ENCODE measurements around the gene LDLRAP1.
"Not testable (repeated sequence)": the region's sequence is repeated elsewhere in the genome, so short reads cannot be mapped to it uniquely, and the experiment has no call there.

LDLRAP1 gene

DNA sequence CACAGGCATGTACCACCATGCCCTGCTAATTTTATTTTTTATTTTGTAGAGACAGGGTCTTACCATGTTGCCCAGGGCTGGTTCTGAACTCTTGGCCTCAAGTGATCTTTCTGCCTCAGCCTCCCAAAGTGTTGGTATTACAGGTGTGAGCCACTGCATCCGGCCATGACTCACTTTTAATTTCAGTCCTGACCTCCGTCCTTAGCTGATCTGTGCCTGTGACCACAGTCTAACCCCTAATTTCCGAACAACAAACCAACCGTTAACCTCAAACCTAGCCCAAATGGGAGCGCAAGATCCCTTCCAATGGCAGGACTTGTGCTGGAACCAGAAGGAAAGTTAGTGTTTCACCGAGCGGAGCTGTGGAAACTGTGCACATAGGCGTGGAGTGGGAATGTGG lies 43.9 kb downstream of the LDLRAP1 start:
- Histone ChIP-seq H3K36me3 (replicated peaks; ENCODE audit: low read depth, low read length) (no peaks in the 10 kb centered on the region), H4K20me1 (ENCODE audit: insufficient read depth, low read length) (no peaks in the 10 kb centered on the region), H3K4me2 (ENCODE audit: low read length) (no peak overlapping the region), H3K27me3 (ENCODE audit: low read depth, low read length) (no peaks in the 10 kb centered on the region), H3K9ac (ENCODE audit: low read length) (no peak overlapping the region), H3K9me3 (ENCODE audit: insufficient read depth, low read length) (no peaks in the 10 kb centered on the region), H3K4me1 (ENCODE audit: low read length) (no peaks in the 10 kb centered on the region), H3K4me3 (ENCODE audit: low read length) (no peak overlapping the region), H3K79me2 (ENCODE audit: low read length) (no peaks in the 10 kb centered on the region), H2AFZ (ENCODE audit: low read depth, low read length) (no peak overlapping the region), H3K27ac (ENCODE audit: low read length) (no peak overlapping the region)
- no peak for TF ChIP-seq EZH2phosphoT487 (IDR thresholded peaks at IDR 0.05; ENCODE audit: low read depth)
- TF ChIP-seq, protein P1, sequence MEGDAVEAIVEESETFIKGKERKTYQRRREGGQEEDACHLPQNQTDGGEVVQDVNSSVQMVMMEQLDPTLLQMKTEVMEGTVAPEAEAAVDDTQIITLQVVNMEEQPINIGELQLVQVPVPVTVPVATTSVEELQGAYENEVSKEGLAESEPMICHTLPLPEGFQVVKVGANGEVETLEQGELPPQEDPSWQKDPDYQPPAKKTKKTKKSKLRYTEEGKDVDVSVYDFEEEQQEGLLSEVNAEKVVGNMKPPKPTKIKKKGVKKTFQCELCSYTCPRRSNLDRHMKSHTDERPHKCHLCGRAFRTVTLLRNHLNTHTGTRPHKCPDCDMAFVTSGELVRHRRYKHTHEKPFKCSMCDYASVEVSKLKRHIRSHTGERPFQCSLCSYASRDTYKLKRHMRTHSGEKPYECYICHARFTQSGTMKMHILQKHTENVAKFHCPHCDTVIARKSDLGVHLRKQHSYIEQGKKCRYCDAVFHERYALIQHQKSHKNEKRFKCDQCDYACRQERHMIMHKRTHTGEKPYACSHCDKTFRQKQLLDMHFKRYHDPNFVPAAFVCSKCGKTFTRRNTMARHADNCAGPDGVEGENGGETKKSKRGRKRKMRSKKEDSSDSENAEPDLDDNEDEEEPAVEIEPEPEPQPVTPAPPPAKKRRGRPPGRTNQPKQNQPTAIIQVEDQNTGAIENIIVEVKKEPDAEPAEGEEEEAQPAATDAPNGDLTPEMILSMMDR (IDR thresholded peaks at IDR 0.05; ENCODE audit: low read depth, low read length) = no peak

DNA sequence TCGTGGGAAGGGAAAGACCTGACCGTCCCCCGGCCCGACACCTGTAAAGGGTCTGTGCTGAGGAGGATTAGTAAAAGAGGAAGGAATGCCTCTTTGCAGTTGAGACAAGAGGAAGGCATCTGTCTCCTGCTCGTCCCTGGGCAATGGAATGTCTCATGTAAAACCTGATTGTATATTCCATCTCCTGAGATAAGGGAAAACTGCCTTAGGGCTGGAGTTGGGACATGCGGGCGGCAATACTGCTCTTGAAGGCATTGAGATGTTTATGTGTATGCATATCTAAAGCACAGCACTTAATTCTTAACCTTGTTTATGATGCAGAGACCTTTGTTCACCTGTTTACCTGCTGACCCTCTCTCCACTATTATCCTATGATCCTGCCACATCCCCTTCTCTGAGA lies 44.8 kb downstream of the LDLRAP1 start:
- H4K20me1 ChIP-seq (ENCODE audit: insufficient read depth, low read length); H2AFZ ChIP-seq (ENCODE audit: low read depth, low read length); H3K4me2 ChIP-seq (ENCODE audit: low read length); H3K4me1 ChIP-seq (ENCODE audit: low read length); H3K36me3 ChIP-seq (replicated peaks; ENCODE audit: low read depth, low read length); H3K9ac ChIP-seq (ENCODE audit: low read length); H3K9me3 ChIP-seq (ENCODE audit: insufficient read depth, low read length); H3K4me3 ChIP-seq (ENCODE audit: low read length); H3K79me2 ChIP-seq (ENCODE audit: low read length); H3K27ac ChIP-seq (ENCODE audit: low read length); H3K27me3 ChIP-seq (ENCODE audit: low read depth, low read length): not testable (repeated sequence)

DNA sequence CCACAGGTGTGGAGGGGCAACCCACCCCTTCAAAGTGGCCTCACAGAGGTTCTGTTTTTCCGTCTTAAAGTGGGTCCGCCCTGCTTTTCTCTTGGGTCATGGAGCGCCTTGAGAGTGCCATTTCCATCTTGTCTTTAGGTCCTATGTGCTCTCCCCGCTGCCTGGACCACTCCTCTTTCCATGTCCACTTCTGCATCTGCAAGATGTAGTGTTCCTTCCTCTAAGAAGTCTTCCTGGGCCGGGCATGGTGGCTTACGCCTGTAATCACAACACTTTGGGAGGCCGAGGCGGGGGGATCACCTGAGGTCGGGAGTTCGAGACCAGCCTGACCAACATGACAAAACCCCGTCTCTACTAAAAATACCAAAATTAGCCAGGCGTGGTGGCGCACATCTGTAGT lies 45.4 kb downstream of the LDLRAP1 start:
- H4K20me1 ChIP-seq (ENCODE audit: insufficient read depth, low read length); H3K9ac ChIP-seq (ENCODE audit: low read length): not testable (repeated sequence)

DNA sequence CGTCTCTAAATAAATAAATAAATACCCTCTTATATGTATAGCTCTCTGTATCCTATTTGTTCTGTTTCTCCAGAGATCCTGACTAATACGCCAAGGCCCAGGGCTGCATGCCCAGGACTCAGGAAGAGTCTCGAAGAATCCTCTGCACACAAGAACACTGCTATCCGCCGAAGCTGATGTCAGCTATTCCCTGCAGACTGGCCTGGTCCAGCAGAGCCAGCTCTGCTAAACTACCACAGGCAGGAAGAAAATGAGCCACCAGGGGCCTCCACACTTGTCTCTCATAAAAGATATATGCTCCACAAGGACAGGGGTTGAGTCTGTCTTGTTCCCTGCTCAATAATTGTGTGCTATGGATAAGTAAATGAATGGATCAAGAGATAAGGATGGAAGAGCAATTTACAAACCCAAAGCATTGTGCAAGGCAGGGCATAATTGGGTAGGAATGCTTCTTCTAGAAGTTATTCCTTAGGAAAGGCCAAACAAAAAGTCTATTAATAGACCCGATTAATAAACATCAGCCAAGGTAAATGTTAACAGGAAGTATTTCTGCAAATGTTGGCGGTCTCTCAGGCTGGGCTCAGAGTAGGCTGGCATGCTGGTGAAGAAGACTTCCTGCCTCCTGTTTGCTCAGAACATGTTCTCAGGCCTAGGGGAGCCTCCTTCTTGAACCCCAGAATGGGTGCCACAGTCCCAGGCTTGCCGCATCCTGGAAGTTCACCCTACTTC lies 46.9 kb downstream of the LDLRAP1 start:
- H3K4me3 ChIP-seq (ENCODE audit: low read length) = no peak overlapping the region
- no peak overlapping the region for H3K27ac ChIP-seq (ENCODE audit: low read length)

More for the DNA sequence above, 45.4 kb downstream of the LDLRAP1 start:
- not testable (repeated sequence) for H3K4me1 ChIP-seq (ENCODE audit: low read length); H3K4me3 ChIP-seq (ENCODE audit: low read length); H3K4me2 ChIP-seq (ENCODE audit: low read length); H3K9me3 ChIP-seq (ENCODE audit: insufficient read depth, low read length); H2AFZ ChIP-seq (ENCODE audit: low read depth, low read length); H3K79me2 ChIP-seq (ENCODE audit: low read length); H3K36me3 ChIP-seq (replicated peaks; ENCODE audit: low read depth, low read length); H3K27me3 ChIP-seq (ENCODE audit: low read depth, low read length); H3K27ac ChIP-seq (ENCODE audit: low read length)

DNA sequence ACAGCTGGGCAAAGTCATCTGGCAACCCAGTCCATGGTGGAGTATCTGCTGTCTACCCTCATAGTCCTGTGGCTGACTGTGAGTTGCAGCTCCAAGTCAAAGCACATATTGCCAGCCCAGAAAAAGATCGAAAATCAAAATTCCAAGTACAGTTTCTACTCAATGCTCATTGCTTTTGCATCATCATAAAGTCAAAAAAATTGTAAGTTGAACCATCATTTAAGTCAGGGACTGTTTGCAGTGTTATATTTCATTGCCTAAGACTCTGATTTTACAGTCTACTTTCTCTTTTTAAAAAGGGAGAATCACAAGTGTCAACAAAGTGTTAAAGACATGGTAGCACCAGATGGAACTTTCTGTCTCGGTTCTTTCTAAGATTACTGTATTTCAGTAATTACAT lies 50.5 kb downstream of the LDLRAP1 start:
- TF ChIP-seq EZH2phosphoT487 (IDR thresholded peaks at IDR 0.05; ENCODE audit: low read depth) = no peak
- TF ChIP-seq, protein P1 (IDR thresholded peaks at IDR 0.05; ENCODE audit: low read depth, low read length) = no peak
- no peaks in the 10 kb centered on the region for H3K79me2 ChIP-seq (ENCODE audit: low read length)

More for the DNA sequence above, 46.9 kb downstream of the LDLRAP1 start:
- H3K27me3 ChIP-seq (ENCODE audit: low read depth, low read length) = 0 out of 2 replicates have a peak, but pooled peaks cover 3% of the 10 kb centered on the region
- H3K36me3 ChIP-seq (replicated peaks; ENCODE audit: low read depth, low read length) = no peaks in the 10 kb centered on the region
- H3K9ac ChIP-seq (ENCODE audit: low read length) = no peak overlapping the region
- H3K4me1 ChIP-seq (ENCODE audit: low read length) = no peaks in the 10 kb centered on the region
- H3K4me2 ChIP-seq (ENCODE audit: low read length) = no peak overlapping the region
- H4K20me1 ChIP-seq (ENCODE audit: insufficient read depth, low read length) = no peaks in the 10 kb centered on the region
- H3K79me2 ChIP-seq (ENCODE audit: low read length) = no peaks in the 10 kb centered on the region
- no peak overlapping the region for H2AFZ ChIP-seq (ENCODE audit: low read depth, low read length)
- no peak for TF ChIP-seq EZH2phosphoT487 (IDR thresholded peaks at IDR 0.05; ENCODE audit: low read depth)
- TF ChIP-seq, protein P1 (IDR thresholded peaks at IDR 0.05; ENCODE audit: low read depth, low read length) = no peak
- no peaks in the 10 kb centered on the region for H3K9me3 ChIP-seq (ENCODE audit: insufficient read depth, low read length)

More for the DNA sequence above, 50.5 kb downstream of the LDLRAP1 start:
- H3K4me1 ChIP-seq (ENCODE audit: low read length) = no peaks in the 10 kb centered on the region
- no peak overlapping the region for H3K27ac ChIP-seq (ENCODE audit: low read length)
- H3K4me2 ChIP-seq (ENCODE audit: low read length) = no peak overlapping the region
- no peaks in the 10 kb centered on the region for H3K36me3 ChIP-seq (replicated peaks; ENCODE audit: low read depth, low read length)
- no peak overlapping the region for H3K4me3 ChIP-seq (ENCODE audit: low read length)
- no peaks in the 10 kb centered on the region for H4K20me1 ChIP-seq (ENCODE audit: insufficient read depth, low read length)
- no peak overlapping the region for H2AFZ ChIP-seq (ENCODE audit: low read depth, low read length)
- H3K9me3 ChIP-seq (ENCODE audit: insufficient read depth, low read length) = no peaks in the 10 kb centered on the region
- H3K9ac ChIP-seq (ENCODE audit: low read length) = no peak overlapping the region
- H3K27me3 ChIP-seq (ENCODE audit: low read depth, low read length) = peaks cover 17% of the 10 kb centered on the region

All from OCI-LY3 (cell line).